SU-DHL-6 (cell line): ENCODE measurements around the gene KRT73.

ENCODE experiments used
- CTCF ChIP-seq: fragments of 200-600 bp; sonication (generic); IDR thresholded peaks from one replicate; pipeline ENCODE4 v1.5.1; 2017; ENCODE audit warnings: antibody characterized with exemption, mild to moderate bottlenecking, low read length, moderate library complexity; ENCODE audit not compliant: insufficient read depth, poor library complexity, severe bottlenecking
- EZH2phosphoT487 ChIP-seq: fragments of 200-600 bp; sonication (generic), shearing (Covaris generic); conservative IDR thresholded peaks from 2 replicates; pipeline ENCODE4 v1.6.1; 2018; ENCODE audit warnings: mild to moderate bottlenecking, antibody characterized with exemption, low read length, moderate library complexity, mixed read lengths

- TF ChIP-seq CTCF (no peak), EZH2phosphoT487 (no peak)
Observed at GRCh38 chr12:52605542-52605941, 12.8 kb downstream of the KRT73 start.
